Measurements from ENCODE around the gene MECP2.

Gene MECP2

DNA sequence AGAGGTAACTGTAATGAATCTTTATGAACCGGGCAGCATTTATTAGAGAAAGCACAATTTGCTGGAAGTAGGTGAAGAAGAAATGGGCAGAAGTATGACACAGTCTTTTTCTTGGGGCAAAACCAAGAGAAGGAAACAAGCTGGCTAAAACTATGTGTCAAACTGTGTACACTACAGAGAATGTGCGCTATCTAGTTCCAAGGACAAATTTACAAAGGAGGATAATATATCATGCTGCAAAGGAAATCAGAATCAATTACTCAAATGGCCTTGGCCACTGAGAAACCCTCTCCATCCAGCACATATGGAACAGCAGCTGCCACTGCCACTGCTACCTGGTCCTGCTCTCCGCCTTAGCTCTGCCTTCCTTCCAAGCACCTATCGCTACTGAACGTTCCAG is 17.1 kb upstream of the MECP2 start:
- no peaks in the 10 kb centered on the region for H3K36me3 ChIP-seq (ENCODE audit: insufficient read depth, low read length)
- H3K9ac ChIP-seq (ENCODE audit: low read depth, low read length, poor library complexity, severe bottlenecking): no peak overlapping the region
- TF ChIP-seq, protein P1, sequence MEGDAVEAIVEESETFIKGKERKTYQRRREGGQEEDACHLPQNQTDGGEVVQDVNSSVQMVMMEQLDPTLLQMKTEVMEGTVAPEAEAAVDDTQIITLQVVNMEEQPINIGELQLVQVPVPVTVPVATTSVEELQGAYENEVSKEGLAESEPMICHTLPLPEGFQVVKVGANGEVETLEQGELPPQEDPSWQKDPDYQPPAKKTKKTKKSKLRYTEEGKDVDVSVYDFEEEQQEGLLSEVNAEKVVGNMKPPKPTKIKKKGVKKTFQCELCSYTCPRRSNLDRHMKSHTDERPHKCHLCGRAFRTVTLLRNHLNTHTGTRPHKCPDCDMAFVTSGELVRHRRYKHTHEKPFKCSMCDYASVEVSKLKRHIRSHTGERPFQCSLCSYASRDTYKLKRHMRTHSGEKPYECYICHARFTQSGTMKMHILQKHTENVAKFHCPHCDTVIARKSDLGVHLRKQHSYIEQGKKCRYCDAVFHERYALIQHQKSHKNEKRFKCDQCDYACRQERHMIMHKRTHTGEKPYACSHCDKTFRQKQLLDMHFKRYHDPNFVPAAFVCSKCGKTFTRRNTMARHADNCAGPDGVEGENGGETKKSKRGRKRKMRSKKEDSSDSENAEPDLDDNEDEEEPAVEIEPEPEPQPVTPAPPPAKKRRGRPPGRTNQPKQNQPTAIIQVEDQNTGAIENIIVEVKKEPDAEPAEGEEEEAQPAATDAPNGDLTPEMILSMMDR (conservative IDR thresholded peaks at IDR 0.05; ENCODE audit: low read length): no peak
- TF ChIP-seq EZH2phosphoT487 (IDR thresholded peaks at IDR 0.05; ENCODE audit: borderline replicate concordance): no peak
- no peaks in the 10 kb centered on the region for H3K4me1 ChIP-seq (ENCODE audit: insufficient read depth, low read length, poor library complexity, severe bottlenecking)
- no peaks in the 10 kb centered on the region for H3K9me2 ChIP-seq (replicated peaks; ENCODE audit: low read depth, low read length)
- H3K79me2 ChIP-seq (ENCODE audit: insufficient read depth, low read length): no peaks in the 10 kb centered on the region
- no peak overlapping the region for H3K4me3 ChIP-seq (ENCODE audit: low read length, poor library complexity, severe bottlenecking)
- H3F3A ChIP-seq (ENCODE audit: low read depth): no peaks in the 10 kb centered on the region
- no peak overlapping the region for H2AFZ ChIP-seq (ENCODE audit: low read length)
- no peaks in the 10 kb centered on the region for H3K9me3 ChIP-seq (ENCODE audit: insufficient read depth, low read depth, low read length)
- no peaks in the 10 kb centered on the region for H4K20me1 ChIP-seq (ENCODE audit: insufficient read depth, low read length, poor library complexity, severe bottlenecking)
- no peaks in the 10 kb centered on the region for H3K27me3 ChIP-seq (ENCODE audit: insufficient read depth, low read length, poor library complexity, severe bottlenecking)
- H3K4me2 ChIP-seq (ENCODE audit: low read depth, low read length, poor library complexity, severe bottlenecking): no peak overlapping the region

DNA sequence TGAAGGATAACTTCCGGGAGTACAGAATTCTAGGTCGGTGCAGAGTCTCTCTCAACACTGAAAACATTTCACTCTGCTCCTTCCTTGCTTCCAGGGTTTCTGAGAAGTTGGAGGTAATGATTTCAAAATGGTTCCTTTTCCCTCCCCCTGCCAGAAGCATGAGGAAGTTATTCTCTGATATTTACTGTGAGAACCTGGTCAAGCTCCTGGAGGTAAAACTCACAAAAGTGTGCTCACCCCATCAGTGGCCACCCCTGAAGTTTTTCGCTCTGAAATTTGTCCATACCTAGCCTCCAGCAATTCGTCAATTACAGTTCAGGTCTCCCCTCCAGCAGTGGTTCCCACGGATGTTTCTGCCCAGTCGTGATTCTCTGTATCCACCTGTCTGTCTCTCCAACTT is 16.2 kb upstream of the MECP2 start:
- H3K27me3 ChIP-seq (ENCODE audit: insufficient read depth, low read length, poor library complexity, severe bottlenecking): no peaks in the 10 kb centered on the region
- H3K4me3 ChIP-seq (ENCODE audit: low read length, poor library complexity, severe bottlenecking): no peak overlapping the region
- no peaks in the 10 kb centered on the region for H3K79me2 ChIP-seq (ENCODE audit: insufficient read depth, low read length)
- H3K9me3 ChIP-seq (ENCODE audit: insufficient read depth, low read depth, low read length): no peaks in the 10 kb centered on the region
- no peaks in the 10 kb centered on the region for H4K20me1 ChIP-seq (ENCODE audit: insufficient read depth, low read length, poor library complexity, severe bottlenecking)
- no peak overlapping the region for H2AFZ ChIP-seq (ENCODE audit: low read length)
- no peak for TF ChIP-seq EZH2phosphoT487 (IDR thresholded peaks at IDR 0.05; ENCODE audit: borderline replicate concordance)
- TF ChIP-seq, protein P1 (conservative IDR thresholded peaks at IDR 0.05; ENCODE audit: low read length): no peak
- H3K36me3 ChIP-seq (ENCODE audit: insufficient read depth, low read length): no peaks in the 10 kb centered on the region
- H3K9me2 ChIP-seq (replicated peaks; ENCODE audit: low read depth, low read length): no peaks in the 10 kb centered on the region
- no peak overlapping the region for H3K4me2 ChIP-seq (ENCODE audit: low read depth, low read length, poor library complexity, severe bottlenecking)
- no peaks in the 10 kb centered on the region for H3K4me1 ChIP-seq (ENCODE audit: insufficient read depth, low read length, poor library complexity, severe bottlenecking)
- H3F3A ChIP-seq (ENCODE audit: low read depth): no peaks in the 10 kb centered on the region
- no peak overlapping the region for H3K9ac ChIP-seq (ENCODE audit: low read depth, low read length, poor library complexity, severe bottlenecking)

DNA sequence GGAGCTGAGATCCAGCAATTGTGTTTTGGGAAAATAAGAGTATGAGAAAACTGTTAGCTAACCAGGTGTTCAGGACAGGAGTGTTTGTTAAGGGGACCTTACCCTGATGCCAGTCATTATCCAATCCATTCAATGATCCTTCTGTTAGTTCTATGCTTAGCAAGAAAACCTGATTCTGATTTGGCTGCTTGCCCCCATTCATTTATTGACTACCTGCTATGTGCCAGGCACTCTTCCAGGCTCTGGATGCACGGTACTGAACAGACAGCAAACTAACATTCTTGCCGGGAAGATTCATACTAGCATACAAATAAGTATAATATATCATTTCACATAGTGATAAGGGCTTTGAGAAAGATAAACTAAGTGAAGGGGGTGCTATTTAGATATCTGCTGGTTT is 1.0 kb upstream of the MECP2 start:
- H3K9ac ChIP-seq (ENCODE audit: low read depth, low read length, poor library complexity, severe bottlenecking): peak overlapping the region; percentile 73
- H3F3A ChIP-seq (ENCODE audit: low read depth): no peaks in the 10 kb centered on the region
- H3K9me2 ChIP-seq (replicated peaks; ENCODE audit: low read depth, low read length): no peaks in the 10 kb centered on the region
- TF ChIP-seq, protein P1 (conservative IDR thresholded peaks at IDR 0.05; ENCODE audit: low read length): no peak
- no peak for TF ChIP-seq EZH2phosphoT487 (IDR thresholded peaks at IDR 0.05; ENCODE audit: borderline replicate concordance)
- no peak overlapping the region; the same call in 1 of the 2 replicates for H2AFZ ChIP-seq (ENCODE audit: low read length)
- peaks cover 25% of the 10 kb centered on the region for H3K4me1 ChIP-seq (ENCODE audit: insufficient read depth, low read length, poor library complexity, severe bottlenecking)
- peaks cover 34% of the 10 kb centered on the region for H3K79me2 ChIP-seq (ENCODE audit: insufficient read depth, low read length)
- no peaks in the 10 kb centered on the region for H3K27me3 ChIP-seq (ENCODE audit: insufficient read depth, low read length, poor library complexity, severe bottlenecking)
- H3K4me3 ChIP-seq (ENCODE audit: low read length, poor library complexity, severe bottlenecking): peak overlapping the region; percentile 78
- H3K4me2 ChIP-seq (ENCODE audit: low read depth, low read length, poor library complexity, severe bottlenecking): peak overlapping the region; percentile 70
- peaks cover 24% of the 10 kb centered on the region for H4K20me1 ChIP-seq (ENCODE audit: insufficient read depth, low read length, poor library complexity, severe bottlenecking)
- no peaks in the 10 kb centered on the region for H3K9me3 ChIP-seq (ENCODE audit: insufficient read depth, low read depth, low read length)
- H3K36me3 ChIP-seq (ENCODE audit: insufficient read depth, low read length): no peaks in the 10 kb centered on the region
